Mesodermal cell (in vitro differentiated cells): Measurements from ENCODE around the gene SPPL3.

Source experiments
- H3K27ac ChIP-seq: 2 replicates; pipeline ENCODE4 v1.7.0; 2013; ENCODE audit warnings: mild to moderate bottlenecking, low read depth, low read length, moderate library complexity; ENCODE audit not compliant: severe bottlenecking
- H3K36me3 ChIP-seq: 2 replicates; pipeline ENCODE4 v1.7.1; 2013; ENCODE audit warnings: mild to moderate bottlenecking, low read length, moderate library complexity; ENCODE audit not compliant: control insufficient read depth, insufficient read depth
- H3K4me1 ChIP-seq: one replicate; pipeline ENCODE4 v1.7.1; 2013; ENCODE audit warnings: mild to moderate bottlenecking, low read length; ENCODE audit not compliant: insufficient read depth, control insufficient read depth, poor library complexity, severe bottlenecking
- H3K4me3 ChIP-seq: 2 replicates; pipeline ENCODE4 v1.7.0; 2013; ENCODE audit warnings: low read length, control low read depth, mild to moderate bottlenecking; ENCODE audit not compliant: insufficient read depth, poor library complexity, severe bottlenecking; ENCODE audit errors: extremely low read depth
- H3K9me3 ChIP-seq: 2 replicates; pipeline ENCODE4 v1.7.1; 2013; ENCODE audit warnings: mild to moderate bottlenecking, low read length, moderate library complexity; ENCODE audit not compliant: control insufficient read depth
- WGBS, 2 experiments: methylation state at CpG; one replicate each; pipeline ENCODE4 v1.1.5; 2013; ENCODE audit warnings: missing lambda C conversion rate in 2 of 2; ENCODE audit not compliant: insufficient coverage in 2 of 2; 5-methylcytosine and 5-hydroxymethylcytosine counted together

SPPL3 gene

GRCh38 chr12:120873226-120873625 is 30.9 kb downstream of the SPPL3 start:
- no peaks in the 10 kb centered on the region for H3K9me3 ChIP-seq
- no peaks in the 10 kb centered on the region for H3K36me3 ChIP-seq
- H3K27ac ChIP-seq: no peak overlapping the region
- WGBS, 2 experiments: 74 to 94% methylated on average over 2 to 3 of the region's 4 CpGs
- H3K4me1 ChIP-seq: no peaks in the 10 kb centered on the region
- no peak overlapping the region for H3K4me3 ChIP-seq

- no peak overlapping the region for H3K27ac ChIP-seq
- H3K4me3 ChIP-seq: no peak overlapping the region
- no peaks in the 10 kb centered on the region for H3K36me3 ChIP-seq
- no peaks in the 10 kb centered on the region for H3K9me3 ChIP-seq
- WGBS, 2 experiments: 65 to 79% methylated on average over 3 to 4 of the region's 5 CpGs
- no peaks in the 10 kb centered on the region for H3K4me1 ChIP-seq
Measured at GRCh38 chr12:120872487-120872886, 31.7 kb downstream of the SPPL3 start.

GRCh38 chr12:120870415-120870814 is 33.7 kb downstream of the SPPL3 start:
- no peaks in the 10 kb centered on the region for H3K9me3 ChIP-seq
- no peaks in the 10 kb centered on the region for H3K4me1 ChIP-seq
- no peak overlapping the region for H3K27ac ChIP-seq
- H3K4me3 ChIP-seq: no peak overlapping the region
- 100% methylated on average over 1 of the region's 1 CpG for WGBS, 2 experiments
- no peaks in the 10 kb centered on the region for H3K36me3 ChIP-seq

GRCh38 chr12:120869376-120869775 is 34.8 kb downstream of the SPPL3 start:
- 80 to 84% methylated on average over 1 to 2 of the region's 4 CpGs for WGBS, 2 experiments
- H3K27ac ChIP-seq: no peak overlapping the region
- H3K36me3 ChIP-seq: no peaks in the 10 kb centered on the region
- no peaks in the 10 kb centered on the region for H3K4me1 ChIP-seq
- H3K4me3 ChIP-seq: no peak overlapping the region
- H3K9me3 ChIP-seq: no peaks in the 10 kb centered on the region

- Histone ChIP-seq H3K4me3 (no peak overlapping the region), H3K27ac (no peak overlapping the region), H3K36me3 (no peaks in the 10 kb centered on the region), H3K9me3 (no peaks in the 10 kb centered on the region), H3K4me1 (no peaks in the 10 kb centered on the region)
- WGBS, 2 experiments: 89 to 94% methylated on average over 2 of the region's 4 CpGs
Measured at GRCh38 chr12:120866108-120866507, 38.0 kb downstream of the SPPL3 start.

- H3K4me1 ChIP-seq: no peaks in the 10 kb centered on the region
- no peaks in the 10 kb centered on the region for H3K9me3 ChIP-seq
- H3K27ac ChIP-seq: no peak overlapping the region
- 78 to 100% methylated on average over 2 to 3 of the region's 3 CpGs for WGBS, 2 experiments
- no peaks in the 10 kb centered on the region for H3K36me3 ChIP-seq
- no peak overlapping the region for H3K4me3 ChIP-seq
Measured at GRCh38 chr12:120865098-120865497, 39.1 kb downstream of the SPPL3 start.

- no peak overlapping the region for H3K4me3 ChIP-seq
- no peaks in the 10 kb centered on the region for H3K36me3 ChIP-seq
- WGBS, 2 experiments: 80% methylated on average over 1 of the region's 1 CpG; no CpG with 5 or more reads in 1 of the 2 experiments
Measured at GRCh38 chr12:120862664-120863063, 41.5 kb downstream of the SPPL3 start.

GRCh38 chr12:120861074-120861795 is 42.9 kb downstream of the SPPL3 start:
- WGBS, 2 experiments: 100% methylated on average over 1 to 3 of the region's 3 CpGs
- H3K9me3 ChIP-seq: peaks cover 6% of the 10 kb centered on the region
- H3K36me3 ChIP-seq: no peaks in the 10 kb centered on the region
- no peak overlapping the region for H3K4me3 ChIP-seq
- H3K27ac ChIP-seq: no peak overlapping the region
- H3K4me1 ChIP-seq: no peaks in the 10 kb centered on the region

More at GRCh38 chr12:120862664-120863063, 41.5 kb downstream of the SPPL3 start:
- Histone ChIP-seq H3K27ac (no peak overlapping the region), H3K4me1 (no peaks in the 10 kb centered on the region), H3K9me3 (peaks cover 6% of the 10 kb centered on the region)

- 89 to 100% methylated on average over 3 to 8 of the region's 13 CpGs for WGBS, 2 experiments
- no peak overlapping the region for H3K4me3 ChIP-seq
- H3K9me3 ChIP-seq: peaks cover 6% of the 10 kb centered on the region
- H3K27ac ChIP-seq: no peak overlapping the region
- no peaks in the 10 kb centered on the region for H3K36me3 ChIP-seq
- no peaks in the 10 kb centered on the region for H3K4me1 ChIP-seq
Measured at GRCh38 chr12:120858306-120859088, 45.7 kb downstream of the SPPL3 start.

- peaks cover 6% of the 10 kb centered on the region for H3K9me3 ChIP-seq
- WGBS, 2 experiments: no CpG with 5 or more reads among the region's 2 CpGs
- no peaks in the 10 kb centered on the region for H3K4me1 ChIP-seq
- H3K27ac ChIP-seq: no peak overlapping the region
- H3K36me3 ChIP-seq: no peaks in the 10 kb centered on the region
- no peak overlapping the region for H3K4me3 ChIP-seq
Measured at GRCh38 chr12:120856980-120857379, 47.2 kb downstream of the SPPL3 start.
